Endothelial cell of hepatic sinusoid (primary cell): ENCODE measurements around the gene TOB2.

Experiments
- in situ Hi-C: cut with HindIII; loops from 2 replicates; pipeline ENCODE4 v1.10.0; 2017; ENCODE audit warnings: low sequenced_read_pairs

The TOB2 gene

GRCh38 chr22:41446639-41447434 lies at the start of gene TOB2:
Gene TOB2, minus strand, starts transcription at chr22:41446801. Its CDS starts 9,456 bp downstream, at chr22:41437345.
- in situ Hi-C loops, result loop anchor here (5.0 kb wide), 1 partner anchor 65 kb away; no protein-coding TSS in a partner anchor

- in situ Hi-C loops, result no loop called here
Observed at GRCh38 chr22:41491374-41492100, 44.9 kb upstream of the TOB2 start.

- in situ Hi-C loops, result no loop called here
Observed at GRCh38 chr22:41488596-41489385, 42.2 kb upstream of the TOB2 start.

GRCh38 chr22:41488076-41488475 lies 41.5 kb upstream of the TOB2 start:
- in situ Hi-C loops, result no loop called here

- in situ Hi-C loops, result no loop called here
Observed at GRCh38 chr22:41487037-41487935, 40.7 kb upstream of the TOB2 start.

- in situ Hi-C loops, result no loop called here
Observed at GRCh38 chr22:41485033-41485432, 38.4 kb upstream of the TOB2 start.

GRCh38 chr22:41482319-41482935 lies 35.8 kb upstream of the TOB2 start:
- in situ Hi-C loops, result no loop called here

- in situ Hi-C loops, result no loop called here
Observed at GRCh38 chr22:41481925-41482318, 35.3 kb upstream of the TOB2 start.

GRCh38 chr22:41481131-41481830 lies 34.7 kb upstream of the TOB2 start:
- in situ Hi-C loops, result no loop called here

GRCh38 chr22:41480397-41480735 lies 33.8 kb upstream of the TOB2 start:
- in situ Hi-C loops, result no loop called here

- in situ Hi-C loops, result no loop called here
Observed at GRCh38 chr22:41479671-41480396, 33.2 kb upstream of the TOB2 start.

- in situ Hi-C loops, result no loop called here
Observed at GRCh38 chr22:41478891-41479521, 32.4 kb upstream of the TOB2 start.

- in situ Hi-C loops, result no loop called here
Observed at GRCh38 chr22:41478473-41478872, 31.9 kb upstream of the TOB2 start.

GRCh38 chr22:41474872-41475451 lies 28.4 kb upstream of the TOB2 start:
- in situ Hi-C loops, result loop anchor here (5.0 kb wide), 2 partner anchors 87 to 88 kb away; partner anchors contain the start of gene CSDC2

- in situ Hi-C loops, result loop anchor here (5.0 kb wide), 2 partner anchors 84 to 91 kb away; partner anchors contain the start of gene CSDC2
Observed at GRCh38 chr22:41471568-41471967, 25.0 kb upstream of the TOB2 start.

- in situ Hi-C loops, result loop anchor here (5.0 kb wide), 2 partner anchors 84 to 91 kb away; partner anchors contain the start of gene CSDC2
Observed at GRCh38 chr22:41470886-41471285, 24.3 kb upstream of the TOB2 start.

- in situ Hi-C loops, result no loop called here
Observed at GRCh38 chr22:41469218-41469851, 22.7 kb upstream of the TOB2 start.
